Muscle layer of duodenum (tissue), 2 donors: ENCODE measurements around the gene CYP27B1.
"Not testable (repeated sequence)": the region's sequence is repeated elsewhere in the genome, so short reads cannot be mapped to it uniquely, and the experiment has no call there.

Experiments used
- H3K27ac ChIP-seq: one replicate; pipeline ENCODE4 v1.7.0; 2013; ENCODE audit warnings: mild to moderate bottlenecking, low read length
- H3K27me3 ChIP-seq: one replicate; pipeline ENCODE4 v1.7.0; 2013; ENCODE audit warnings: low read depth, mild to moderate bottlenecking, control low read depth, low read length
- H3K36me3 ChIP-seq, 2 donors: one replicate each; pipeline ENCODE4 v1.7.0; 2013; ENCODE audit warnings: low read length in 2 of 2, control low read depth in 1 of 2, mild to moderate bottlenecking in 1 of 2; ENCODE audit not compliant: insufficient read depth in 2 of 2, control insufficient read depth in 1 of 2
- H3K4me1 ChIP-seq, 2 donors: one replicate each; pipeline ENCODE4 v1.7.0; 2013; ENCODE audit warnings: low read length in 2 of 2, mild to moderate bottlenecking in 2 of 2, control low read depth in 1 of 2, moderate library complexity in 1 of 2; ENCODE audit not compliant: insufficient read depth in 2 of 2, control insufficient read depth in 1 of 2
- H3K4me3 ChIP-seq, 2 donors: one replicate each; pipeline ENCODE4 v1.7.0; 2013; ENCODE audit warnings: low read length in 2 of 2, low read depth in 1 of 2, mild to moderate bottlenecking in 1 of 2
- H3K9me3 ChIP-seq, 2 donors: one replicate each; pipeline ENCODE4 v1.7.0; 2013; ENCODE audit warnings: low read length in 2 of 2, control low read depth in 1 of 2, mild to moderate bottlenecking in 1 of 2; ENCODE audit not compliant: control insufficient read depth in 1 of 2
- donor health status: healthy.

The CYP27B1 gene

GRCh38 chr12:57774634-57775033, 7.8 kb upstream of the CYP27B1 start:
- not testable (repeated sequence) for H3K27ac ChIP-seq, H3K4me3 ChIP-seq, H3K27me3 ChIP-seq, H3K36me3 ChIP-seq, H3K9me3 ChIP-seq
- peaks cover 0 to 17% of the 10 kb centered on the region in 2 donors for H3K4me1 ChIP-seq

GRCh38 chr12:57772429-57773322, 5.8 kb upstream of the CYP27B1 start, which contains the start of gene EEF1AKMT3:
EEF1AKMT3 (plus strand) TSS chr12:57772614; CDS start chr12:57772725, 111 bp downstream.
- peak within 1 kb of the TSS; percentile 91 to 95 for H3K4me3 ChIP-seq
- peaks cover 0 to 17% of the 10 kb centered on the region in 2 donors for H3K4me1 ChIP-seq
- peak within 1 kb of the TSS; percentile 95 for H3K27ac ChIP-seq
- H3K27me3 ChIP-seq: no peaks in the 10 kb centered on the region
- no peaks in the 10 kb centered on the region for H3K9me3 ChIP-seq
- peaks cover 4 to 10% of the 10 kb centered on the region in 2 donors for H3K36me3 ChIP-seq

GRCh38 chr12:57771873-57772428, 5.1 kb upstream of the CYP27B1 start, which contains the start of gene METTL1:
METTL1 (minus strand) TSS chr12:57772105; CDS start chr12:57772083, 22 bp downstream.
- no peaks in the 10 kb centered on the region for H3K9me3 ChIP-seq
- peaks cover under 1 to 19% of the 10 kb centered on the region in 2 donors for H3K4me1 ChIP-seq
- H3K27ac ChIP-seq: peak within 1 kb of the TSS; percentile 95
- peaks cover under 1% of the 10 kb centered on the region for H3K27me3 ChIP-seq
- H3K4me3 ChIP-seq: peak within 1 kb of the TSS; percentile 91 to 95
- peaks cover 4 to 10% of the 10 kb centered on the region in 2 donors for H3K36me3 ChIP-seq

GRCh38 chr12:57771236-57771872, 4.5 kb upstream of the CYP27B1 start:
- H3K27me3 ChIP-seq: peaks cover 7% of the 10 kb centered on the region
- H3K4me1 ChIP-seq: peaks cover 6 to 25% of the 10 kb centered on the region in 2 donors
- no peaks in the 10 kb centered on the region for H3K9me3 ChIP-seq
- peak overlapping the region; percentile 95 for H3K27ac ChIP-seq
- peaks cover 4 to 10% of the 10 kb centered on the region in 2 donors for H3K36me3 ChIP-seq
- H3K4me3 ChIP-seq: peak overlapping the region; percentile 91 to 95

- Histone ChIP-seq H3K27ac (no peak overlapping the region), H3K36me3 (peaks cover 4 to 7% of the 10 kb centered on the region in 2 donors), H3K4me3 (peak overlapping the region in 1 of 2 donors; percentile 95), H3K4me1 (peaks cover 9 to 32% of the 10 kb centered on the region in 2 donors), H3K27me3 (peaks cover 13% of the 10 kb centered on the region), H3K9me3 (no peaks in the 10 kb centered on the region)
Observed at GRCh38 chr12:57770734-57771133, 3.9 kb upstream of the CYP27B1 start.

GRCh38 chr12:57769594-57769993, 2.7 kb upstream of the CYP27B1 start:
- H3K4me1 ChIP-seq: peaks cover 9 to 43% of the 10 kb centered on the region in 2 donors

GRCh38 chr12:57767876-57768275, 998 bp upstream of the CYP27B1 start:
- H3K4me3 ChIP-seq: no peak overlapping the region
- peaks cover 36% of the 10 kb centered on the region for H3K27me3 ChIP-seq
- peaks cover 4 to 7% of the 10 kb centered on the region in 2 donors for H3K36me3 ChIP-seq
- H3K27ac ChIP-seq: no peak overlapping the region
- H3K4me1 ChIP-seq: peaks cover 9 to 36% of the 10 kb centered on the region in 2 donors
- no peaks in the 10 kb centered on the region for H3K9me3 ChIP-seq

More at GRCh38 chr12:57769594-57769993, 2.7 kb upstream of the CYP27B1 start:
- Histone ChIP-seq H3K27ac (no peak overlapping the region), H3K9me3 (no peaks in the 10 kb centered on the region), H3K36me3 (peaks cover 4 to 7% of the 10 kb centered on the region in 2 donors), H3K4me3 (no peak overlapping the region), H3K27me3 (peaks cover 24% of the 10 kb centered on the region)

GRCh38 chr12:57767305-57767698, 424 bp upstream of the CYP27B1 start:
- Histone ChIP-seq H3K9me3 (no peaks in the 10 kb centered on the region), H3K27ac (no peak overlapping the region), H3K4me3 (no peak overlapping the region), H3K36me3 (peaks cover 4 to 7% of the 10 kb centered on the region in 2 donors), H3K4me1 (peaks cover 9 to 36% of the 10 kb centered on the region in 2 donors), H3K27me3 (peaks cover 36% of the 10 kb centered on the region)

- Histone ChIP-seq H3K36me3 (peaks cover 4 to 7% of the 10 kb centered on the region in 2 donors), H3K27ac (no peak overlapping the region), H3K27me3 (peaks cover 36% of the 10 kb centered on the region), H3K9me3 (no peaks in the 10 kb centered on the region), H3K4me1 (peaks cover 9 to 28% of the 10 kb centered on the region in 2 donors), H3K4me3 (peak overlapping the region; percentile 49 to 52)
Observed at GRCh38 chr12:57765698-57766463, 997 bp downstream of the CYP27B1 start.

GRCh38 chr12:57765003-57765697, 1.7 kb downstream of the CYP27B1 start:
- Histone ChIP-seq H3K36me3 (peaks cover 4 to 7% of the 10 kb centered on the region in 2 donors), H3K27ac (no peak overlapping the region), H3K27me3 (peaks cover 36% of the 10 kb centered on the region), H3K9me3 (no peaks in the 10 kb centered on the region), H3K4me1 (peaks cover 9 to 27% of the 10 kb centered on the region in 2 donors), H3K4me3 (peak overlapping the region; percentile 34 to 52)
